Islet of Langerhans (tissue), 1 donor: ENCODE measurements around the gene MIPEP.
A peak's percentile ranks its signal among the peaks of the same experiment; 100 is the strongest.

Source experiments
- FAIRE-seq: peaks from one replicate; lab custom pipeline; 2011; peaks lifted over from hg19 to GRCh38; lab: Jason Lieb, UNC

Gene MIPEP

GRCh38 chr13:23808803-23809202 lies 80.4 kb downstream of the MIPEP start:
- peak; percentile 60 for FAIRE-seq

GRCh38 chr13:23806874-23807526 lies 82.2 kb downstream of the MIPEP start:
- no peak for FAIRE-seq

GRCh38 chr13:23805821-23806220 lies 83.4 kb downstream of the MIPEP start:
- no peak for FAIRE-seq

- no peak for FAIRE-seq
Observed at GRCh38 chr13:23805122-23805521, 84.1 kb downstream of the MIPEP start.

- FAIRE-seq, result no peak
Observed at GRCh38 chr13:23804166-23804565, 85.0 kb downstream of the MIPEP start.

- no peak for FAIRE-seq
Observed at GRCh38 chr13:23801141-23801540, 88.1 kb downstream of the MIPEP start.

- no peak for FAIRE-seq
Observed at GRCh38 chr13:23799945-23800344, 89.3 kb downstream of the MIPEP start.

- no peak for FAIRE-seq
Observed at GRCh38 chr13:23797276-23797903, 91.8 kb downstream of the MIPEP start.

- peak; percentile 99 for FAIRE-seq
Observed at GRCh38 chr13:23796551-23796950, 92.6 kb downstream of the MIPEP start.

- peak; percentile 94 for FAIRE-seq
Observed at GRCh38 chr13:23794267-23795161, 94.7 kb downstream of the MIPEP start.

- FAIRE-seq, result no peak
Observed at GRCh38 chr13:23793711-23794110, 95.5 kb downstream of the MIPEP start.

GRCh38 chr13:23792680-23793079 lies 96.5 kb downstream of the MIPEP start:
- no peak for FAIRE-seq

GRCh38 chr13:23790577-23791170 lies 98.5 kb downstream of the MIPEP start:
- no peak for FAIRE-seq

GRCh38 chr13:23789576-23790346 lies 99.4 kb downstream of the MIPEP start:
- FAIRE-seq, result no peak

GRCh38 chr13:23788459-23788858 lies 100.7 kb downstream of the MIPEP start:
- no peak for FAIRE-seq

GRCh38 chr13:23787464-23787863 lies 101.7 kb downstream of the MIPEP start:
- FAIRE-seq, result no peak

GRCh38 chr13:23786607-23787006 lies 102.6 kb downstream of the MIPEP start:
- FAIRE-seq, result no peak

- no peak for FAIRE-seq
Observed at GRCh38 chr13:23778879-23779278, 110.3 kb downstream of the MIPEP start.

- FAIRE-seq, result no peak
Observed at GRCh38 chr13:23778002-23778652, 111.1 kb downstream of the MIPEP start.

- no peak for FAIRE-seq
Observed at GRCh38 chr13:23777575-23777870, 111.7 kb downstream of the MIPEP start.

GRCh38 chr13:23776698-23777574 lies 112.3 kb downstream of the MIPEP start:
- no peak for FAIRE-seq
